ENCODE measurements around the gene GPS2. TPM values are rescaled to one million over a fixed set of nuclear protein-coding genes. Genes with fewer than 3 reads are reported as not detected.

Gene GPS2
- total and polyA plus RNA-seq, 2 experiments from 2014 or later = 83.4 to 122 TPM

GRCh38 chr17:7262935-7263800 is 52.0 kb downstream of the GPS2 start:
- H3K27ac Mint-ChIP-seq = peak overlapping the region; percentile 97
- Histone ChIP-seq H4K20me1 (replicated peaks; ENCODE audit: insufficient read depth) (peaks cover 15% of the 10 kb centered on the region; the same call in 1 of the 2 replicates), H2AFZ (peak overlapping the region; percentile 100), H3F3A (replicated peaks; ENCODE audit: low read depth) (peaks cover 22% of the 10 kb centered on the region), H3K27me3 (ENCODE audit: insufficient read depth) (no peaks in the 10 kb centered on the region), H3K27ac (ENCODE audit: low read depth) (peak overlapping the region; percentile 99), H3K4me3 (peak overlapping the region; percentile 99), H3K9me2 (ENCODE audit: insufficient read depth) (no peaks in the 10 kb centered on the region), H3K79me2 (replicated peaks; ENCODE audit: insufficient read depth) (peaks cover 27% of the 10 kb centered on the region), H3K4me2 (peak overlapping the region; percentile 100), H3K36me3 (ENCODE audit: insufficient read depth) (peaks cover 9% of the 10 kb centered on the region), H3K4me1 (ENCODE audit: insufficient read depth) (peaks cover 13% of the 10 kb centered on the region)
- H3K9me3 Mint-ChIP-seq = no peaks in the 10 kb centered on the region; the same call in 2 of the 3 replicates
- ATAC-seq (peak; percentile 56), DNase-seq (ENCODE audit: low spot score) (peak; percentile 97)
- TF ChIP-seq ZNF462 (CRISPR knock-in tag; IDR thresholded peaks at IDR 0.05) (no peak), POLR2AphosphoS5 (IDR thresholded peaks at IDR 0.05; ENCODE audit: low read depth) (peak; percentile 67), EZH2 (IDR thresholded peaks at IDR 0.05; ENCODE audit: low read depth, unreplicated experiment) (no peak), REST (IDR thresholded peaks at IDR 0.05; ENCODE audit: unreplicated experiment) (no peak), ZNF114 (CRISPR knock-in tag; IDR thresholded peaks at IDR 0.05) (no peak), STAT1 (IDR thresholded peaks at IDR 0.05; ENCODE audit: unreplicated experiment) (no peak)
- peaks cover 27% of the 10 kb centered on the region for H3K27me3 Mint-ChIP-seq (ENCODE audit: insufficient read depth, low read depth, poor library complexity)
- H3K4me3 Mint-ChIP-seq = peak overlapping the region; percentile 91
- H3K36me3 Mint-ChIP-seq (ENCODE audit: low read depth) = peaks cover 25% of the 10 kb centered on the region
- peaks cover 35% of the 10 kb centered on the region for H3K4me1 Mint-ChIP-seq

Small RNA genes within 50 kb of the gene (small RNA-seq; reads per million reads assigned to genes)
- gene AC026954.2 (ENCODE audit: low replicate concordance) = not detected
- not detected for gene RF00019 (ENCODE audit: low replicate concordance)

Other genes with a start within 250 kb of the GPS2 start
Only the 30 nearest of the 34 such genes appear.
- 0.97 TPM in 1 of 2 replicates, not detected in the other for gene ASGR2, start 200.5 kb downstream of the GPS2 start, total RNA-seq (2014; rRNA removed; shearing (Covaris generic))
- not detected in 2 replicates for gene ASGR2, start 200.5 kb downstream of the GPS2 start, polyA plus RNA-seq (2016; fragmentation: Nextera tagmentation; extraction: Ambion mirVana)
- gene ASGR1, start 136.0 kb downstream of the GPS2 start, total RNA-seq (2014; rRNA removed; shearing (Covaris generic)) = 5.3 and 9.0 TPM in 2 replicates
- 5.9 and 8.3 TPM in 2 replicates for gene ASGR1, start 136.0 kb downstream of the GPS2 start, polyA plus RNA-seq (2016; fragmentation: Nextera tagmentation; extraction: Ambion mirVana)
- gene DLG4, start 95.5 kb downstream of the GPS2 start, total RNA-seq (2014; rRNA removed; shearing (Covaris generic)) = 28.7 and 31.0 TPM in 2 replicates
- gene DLG4, start 95.5 kb downstream of the GPS2 start, polyA plus RNA-seq (2016; fragmentation: Nextera tagmentation; extraction: Ambion mirVana) = 7.7 and 11.1 TPM in 2 replicates
- 108 and 152 TPM in 2 replicates for gene ACADVL, start 95.4 kb downstream of the GPS2 start, total RNA-seq (2014; rRNA removed; shearing (Covaris generic))
- 139 and 156 TPM in 2 replicates for gene ACADVL, start 95.4 kb downstream of the GPS2 start, polyA plus RNA-seq (2016; fragmentation: Nextera tagmentation; extraction: Ambion mirVana)
- gene DVL2, start 80.8 kb downstream of the GPS2 start, total RNA-seq (2014; rRNA removed; shearing (Covaris generic)) = 53.9 and 80.6 TPM in 2 replicates
- 17.6 and 19.7 TPM in 2 replicates for gene DVL2, start 80.8 kb downstream of the GPS2 start, polyA plus RNA-seq (2016; fragmentation: Nextera tagmentation; extraction: Ambion mirVana)
- 33.2 and 51.0 TPM in 2 replicates for gene PHF23, start 75.9 kb downstream of the GPS2 start, total RNA-seq (2014; rRNA removed; shearing (Covaris generic))
- gene PHF23, start 75.9 kb downstream of the GPS2 start, polyA plus RNA-seq (2016; fragmentation: Nextera tagmentation; extraction: Ambion mirVana) = 35.4 and 36.6 TPM in 2 replicates
- gene GABARAP, start 72.9 kb downstream of the GPS2 start, total RNA-seq (2014; rRNA removed; shearing (Covaris generic)) = 88.8 and 128 TPM in 2 replicates
- 497 and 520 TPM in 2 replicates for gene GABARAP, start 72.9 kb downstream of the GPS2 start, polyA plus RNA-seq (2016; fragmentation: Nextera tagmentation; extraction: Ambion mirVana)
- gene CTDNEP1, start 63.6 kb downstream of the GPS2 start, total RNA-seq (2014; rRNA removed; shearing (Covaris generic)) = 93.4 and 109 TPM in 2 replicates
- gene CTDNEP1, start 63.6 kb downstream of the GPS2 start, polyA plus RNA-seq (2016; fragmentation: Nextera tagmentation; extraction: Ambion mirVana) = 48.1 and 55.2 TPM in 2 replicates
- gene ELP5, start 63.1 kb downstream of the GPS2 start, total RNA-seq (2014; rRNA removed; shearing (Covaris generic)) = 23.2 and 41.4 TPM in 2 replicates
- 38.3 and 40.9 TPM in 2 replicates for gene ELP5, start 63.1 kb downstream of the GPS2 start, polyA plus RNA-seq (2016; fragmentation: Nextera tagmentation; extraction: Ambion mirVana)
- gene CLDN7, start 52.9 kb downstream of the GPS2 start, total RNA-seq (2014; rRNA removed; shearing (Covaris generic)) = 111 and 117 TPM in 2 replicates
- 46.1 and 50.7 TPM in 2 replicates for gene CLDN7, start 52.9 kb downstream of the GPS2 start, polyA plus RNA-seq (2016; fragmentation: Nextera tagmentation; extraction: Ambion mirVana)
- gene SLC2A4, start 33.6 kb downstream of the GPS2 start, total RNA-seq (2014; rRNA removed; shearing (Covaris generic)) = 10.2 and 13.6 TPM in 2 replicates
- gene SLC2A4, start 33.6 kb downstream of the GPS2 start, polyA plus RNA-seq (2016; fragmentation: Nextera tagmentation; extraction: Ambion mirVana) = 6.3 and 6.9 TPM in 2 replicates
- gene YBX2, start 20.7 kb downstream of the GPS2 start, total RNA-seq (2014; rRNA removed; shearing (Covaris generic)) = 20.6 and 36.5 TPM in 2 replicates
- 22.1 and 22.5 TPM in 2 replicates for gene YBX2, start 20.7 kb downstream of the GPS2 start, polyA plus RNA-seq (2016; fragmentation: Nextera tagmentation; extraction: Ambion mirVana)
- gene EIF5A, start 7.7 kb downstream of the GPS2 start, total RNA-seq (2014; rRNA removed; shearing (Covaris generic)) = 791 and 833 TPM in 2 replicates
- 1,562 and 1,621 TPM in 2 replicates for gene EIF5A, start 7.7 kb downstream of the GPS2 start, polyA plus RNA-seq (2016; fragmentation: Nextera tagmentation; extraction: Ambion mirVana)
- gene NEURL4, start 14.0 kb upstream of the GPS2 start, total RNA-seq (2014; rRNA removed; shearing (Covaris generic)) = 36.8 and 42.3 TPM in 2 replicates
- 6.3 and 6.7 TPM in 2 replicates for gene NEURL4, start 14.0 kb upstream of the GPS2 start, polyA plus RNA-seq (2016; fragmentation: Nextera tagmentation; extraction: Ambion mirVana)
- 30.7 and 35.8 TPM in 2 replicates for gene ACAP1, start 21.2 kb upstream of the GPS2 start, total RNA-seq (2014; rRNA removed; shearing (Covaris generic))
- 40.1 and 43.9 TPM in 2 replicates for gene ACAP1, start 21.2 kb upstream of the GPS2 start, polyA plus RNA-seq (2016; fragmentation: Nextera tagmentation; extraction: Ambion mirVana)
- 7.7 and 8.8 TPM in 2 replicates for gene KCTD11, start 36.8 kb upstream of the GPS2 start, total RNA-seq (2014; rRNA removed; shearing (Covaris generic))
- 2.2 and 2.3 TPM in 2 replicates for gene KCTD11, start 36.8 kb upstream of the GPS2 start, polyA plus RNA-seq (2016; fragmentation: Nextera tagmentation; extraction: Ambion mirVana)
- not detected in 2 replicates for gene TMEM95, start 39.8 kb upstream of the GPS2 start, total RNA-seq (2014; rRNA removed; shearing (Covaris generic))
- gene TMEM95, start 39.8 kb upstream of the GPS2 start, polyA plus RNA-seq (2016; fragmentation: Nextera tagmentation; extraction: Ambion mirVana) = not detected in 2 replicates
- gene TNK1, start 65.7 kb upstream of the GPS2 start, total RNA-seq (2014; rRNA removed; shearing (Covaris generic)) = 8.9 and 15.0 TPM in 2 replicates
- 6.1 TPM in 2 replicates for gene TNK1, start 65.7 kb upstream of the GPS2 start, polyA plus RNA-seq (2016; fragmentation: Nextera tagmentation; extraction: Ambion mirVana)
- gene PLSCR3, start 79.2 kb upstream of the GPS2 start, total RNA-seq (2014; rRNA removed; shearing (Covaris generic)) = 34.3 and 41.7 TPM in 2 replicates
- gene PLSCR3, start 79.2 kb upstream of the GPS2 start, polyA plus RNA-seq (2016; fragmentation: Nextera tagmentation; extraction: Ambion mirVana) = 29.5 and 30.0 TPM in 2 replicates
- 127 and 138 TPM in 2 replicates for gene TMEM256, start 88.7 kb upstream of the GPS2 start, total RNA-seq (2014; rRNA removed; shearing (Covaris generic))
- 197 and 227 TPM in 2 replicates for gene TMEM256, start 88.7 kb upstream of the GPS2 start, polyA plus RNA-seq (2016; fragmentation: Nextera tagmentation; extraction: Ambion mirVana)
- gene NLGN2, start 92.5 kb upstream of the GPS2 start, total RNA-seq (2014; rRNA removed; shearing (Covaris generic)) = 26.8 and 38.7 TPM in 2 replicates
- 14.4 TPM in 2 replicates for gene NLGN2, start 92.5 kb upstream of the GPS2 start, polyA plus RNA-seq (2016; fragmentation: Nextera tagmentation; extraction: Ambion mirVana)
- not detected in 2 replicates for gene SPEM1, start 105.0 kb upstream of the GPS2 start, total RNA-seq (2014; rRNA removed; shearing (Covaris generic))
- not detected in 2 replicates for gene SPEM1, start 105.0 kb upstream of the GPS2 start, polyA plus RNA-seq (2016; fragmentation: Nextera tagmentation; extraction: Ambion mirVana)
- not detected in 2 replicates for gene SPEM2, start 110.3 kb upstream of the GPS2 start, total RNA-seq (2014; rRNA removed; shearing (Covaris generic))
- not detected in 2 replicates for gene SPEM2, start 110.3 kb upstream of the GPS2 start, polyA plus RNA-seq (2016; fragmentation: Nextera tagmentation; extraction: Ambion mirVana)
- gene SPEM3, start 113.5 kb upstream of the GPS2 start, total RNA-seq (2014; rRNA removed; shearing (Covaris generic)) = not detected in 2 replicates
- not detected in 2 replicates for gene SPEM3, start 113.5 kb upstream of the GPS2 start, polyA plus RNA-seq (2016; fragmentation: Nextera tagmentation; extraction: Ambion mirVana)
- gene TMEM102, start 120.1 kb upstream of the GPS2 start, total RNA-seq (2014; rRNA removed; shearing (Covaris generic)) = 15.1 and 23.2 TPM in 2 replicates
- gene TMEM102, start 120.1 kb upstream of the GPS2 start, polyA plus RNA-seq (2016; fragmentation: Nextera tagmentation; extraction: Ambion mirVana) = 6.1 and 6.4 TPM in 2 replicates
- 16.6 TPM in 2 replicates for gene FGF11, start 124.2 kb upstream of the GPS2 start, total RNA-seq (2014; rRNA removed; shearing (Covaris generic))
- 11.1 and 13.3 TPM in 2 replicates for gene FGF11, start 124.2 kb upstream of the GPS2 start, polyA plus RNA-seq (2016; fragmentation: Nextera tagmentation; extraction: Ambion mirVana)
- gene CHRNB1, start 129.7 kb upstream of the GPS2 start, total RNA-seq (2014; rRNA removed; shearing (Covaris generic)) = 11.2 and 12.0 TPM in 2 replicates
- 10.0 and 11.1 TPM in 2 replicates for gene CHRNB1, start 129.7 kb upstream of the GPS2 start, polyA plus RNA-seq (2016; fragmentation: Nextera tagmentation; extraction: Ambion mirVana)
- 6.9 and 11.2 TPM in 2 replicates for gene ZBTB4, start 164.3 kb upstream of the GPS2 start, total RNA-seq (2014; rRNA removed; shearing (Covaris generic))
- gene ZBTB4, start 164.3 kb upstream of the GPS2 start, polyA plus RNA-seq (2016; fragmentation: Nextera tagmentation; extraction: Ambion mirVana) = 3.6 and 4.2 TPM in 2 replicates
- not detected in 2 replicates for gene SLC35G6, start 166.1 kb upstream of the GPS2 start, total RNA-seq (2014; rRNA removed; shearing (Covaris generic))
- gene SLC35G6, start 166.1 kb upstream of the GPS2 start, polyA plus RNA-seq (2016; fragmentation: Nextera tagmentation; extraction: Ambion mirVana) = 0.16 TPM in 1 of 2 replicates, not detected in the other
- gene POLR2A, start 169.0 kb upstream of the GPS2 start, total RNA-seq (2014; rRNA removed; shearing (Covaris generic)) = 136 and 151 TPM in 2 replicates
- 56.8 and 58.1 TPM in 2 replicates for gene POLR2A, start 169.0 kb upstream of the GPS2 start, polyA plus RNA-seq (2016; fragmentation: Nextera tagmentation; extraction: Ambion mirVana)